Activated T-helper 1 cell treated with Interleukin-2 at 50 U/mL for 16 hours (primary cell): Measurements from ENCODE around the gene KRTAP22-2.

ENCODE experiments used
- DNase-seq: peaks from one replicate; pipeline ENCODE4 v3.0.0-alpha.2; 2020; ENCODE audit warnings: low read depth

Gene KRTAP22-2

DNA sequence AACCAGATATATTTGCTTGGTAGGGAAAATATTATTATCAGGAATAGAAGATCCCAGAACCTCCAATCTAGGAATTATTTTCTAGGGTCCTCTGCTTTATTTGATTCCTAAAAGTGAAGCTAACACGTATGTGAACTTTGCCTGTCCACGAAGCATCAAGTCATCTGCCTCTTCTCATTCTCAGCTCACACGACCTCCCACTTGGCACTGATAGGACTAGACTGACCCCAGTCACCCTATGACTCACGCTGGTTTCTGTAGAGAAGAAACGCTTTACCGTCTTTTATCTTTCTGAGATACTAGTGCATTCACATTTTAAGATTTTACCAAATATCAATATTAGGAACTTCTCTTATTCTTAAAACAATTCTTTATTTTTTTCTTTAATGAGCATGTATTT, 27.1 kb downstream of the KRTAP22-2 start:
- no peak for DNase-seq

GRCh38 chr21:30561957-30562356, 28.2 kb downstream of the KRTAP22-2 start:
- no peak for DNase-seq

DNA sequence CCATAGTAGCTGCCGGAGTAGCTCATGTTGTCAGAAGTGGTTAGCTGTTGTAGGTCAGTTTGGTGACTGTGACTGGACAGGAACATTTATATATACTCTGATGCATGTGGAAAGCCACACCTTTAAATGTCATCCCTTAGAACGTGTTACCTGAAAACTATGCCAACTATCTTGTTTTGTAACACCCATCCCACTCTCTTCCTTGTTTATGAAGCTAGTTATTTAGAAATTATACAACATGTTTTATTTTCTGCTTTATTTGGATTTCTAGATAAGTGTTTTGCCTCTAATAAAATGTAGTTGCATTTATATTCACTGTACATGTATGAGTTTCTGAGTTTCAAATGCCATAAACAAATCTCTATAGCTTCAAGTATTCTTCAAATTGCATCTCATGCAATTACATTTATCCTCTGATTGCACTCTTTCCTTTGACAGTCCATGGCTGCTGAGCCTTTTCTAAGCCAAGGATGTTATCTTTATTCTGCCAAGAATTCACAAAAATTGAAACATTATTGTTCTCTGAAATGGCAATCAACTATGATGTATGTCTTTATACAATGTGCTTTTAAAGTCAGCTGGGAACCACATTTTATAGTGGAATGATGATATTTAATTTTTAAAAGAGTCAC, 28.8 kb downstream of the KRTAP22-2 start, which contains the start of gene KRTAP19-7:
Gene KRTAP19-7 (minus strand): TSS at position 51 of the 632 bp plus-strand sequence. CDS start 25 bp downstream, at position 26.
- no peak for DNase-seq

DNA sequence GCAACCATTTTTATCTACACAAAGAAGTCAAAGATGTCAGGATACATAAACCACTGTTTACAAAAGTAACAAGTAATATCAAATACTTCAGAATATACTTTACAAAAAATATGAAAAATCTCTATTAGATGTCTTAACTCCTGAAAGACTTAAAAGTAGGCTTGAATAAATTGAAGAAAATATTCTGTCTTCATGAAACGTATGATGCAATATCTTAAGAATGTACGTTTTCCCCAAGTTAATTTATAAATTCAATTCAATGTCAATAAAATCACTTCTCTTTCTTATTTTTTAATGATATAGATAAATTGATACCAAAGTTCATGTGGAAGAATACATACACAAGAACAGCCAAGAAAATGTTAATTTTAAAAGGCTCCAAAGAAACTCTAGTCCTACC, 35.1 kb downstream of the KRTAP22-2 start:
- no peak for DNase-seq

- DNase-seq = no peak
Observed at GRCh38 chr21:30552782-30553181, 37.4 kb downstream of the KRTAP22-2 start.

DNA sequence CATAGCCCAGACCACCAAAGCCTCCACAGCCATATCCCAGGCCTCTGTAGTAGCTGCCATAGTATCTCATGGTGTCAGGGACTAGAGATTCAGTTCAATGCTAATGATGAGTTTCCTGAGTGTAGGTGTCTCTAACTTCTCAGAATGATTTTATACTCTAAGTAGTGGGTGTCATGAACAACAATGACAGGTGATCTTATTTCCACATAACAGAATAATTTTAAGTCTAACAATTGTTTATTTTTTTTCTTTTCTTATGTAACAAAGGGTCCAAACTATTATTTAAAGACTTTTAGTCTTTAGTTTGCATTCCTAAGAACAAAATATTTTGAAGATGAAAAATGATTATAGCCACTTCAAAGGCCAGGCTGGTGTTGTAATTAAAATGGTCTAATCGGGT, 48.4 kb downstream of the KRTAP22-2 start, which contains the start of gene KRTAP19-6:
Gene KRTAP19-6 (minus strand): TSS at position 101 of the 400 bp plus-strand sequence. CDS start 31 bp downstream, at position 70.
- no peak for DNase-seq
